ENCODE results near the gene MAGI1.
"Not testable (repeated sequence)": the region's sequence is repeated elsewhere in the genome, so short reads cannot be mapped to it uniquely, and the experiment has no call there.

Gene MAGI1

GRCh38 chr3:65514317-65514716 is 524.4 kb downstream of the MAGI1 start:
- H3K4me1 ChIP-seq (ENCODE audit: control insufficient read depth, low read depth, low read length); H3K9ac ChIP-seq (ENCODE audit: low read length); H3K9me3 ChIP-seq (ENCODE audit: control insufficient read depth, low read depth, low read length); H3K4me3 ChIP-seq (ENCODE audit: low read length); H3K36me3 ChIP-seq (ENCODE audit: control insufficient read depth, low read depth, low read length); H3K27me3 ChIP-seq (ENCODE audit: control insufficient read depth, insufficient read depth, low read length); H3K27ac ChIP-seq (ENCODE audit: low read length): not testable (repeated sequence)

- Histone ChIP-seq H3K9ac (ENCODE audit: low read length) (peak overlapping the region; percentile 68), H3K4me3 (ENCODE audit: low read length) (peak overlapping the region; percentile 65), H3K27ac (ENCODE audit: low read length) (peak overlapping the region; percentile 49), H3K4me1 (ENCODE audit: control insufficient read depth, low read depth, low read length) (peaks cover 11% of the 10 kb centered on the region)
- not testable (repeated sequence) for H3K27me3 ChIP-seq (ENCODE audit: control insufficient read depth, insufficient read depth, low read length); H3K9me3 ChIP-seq (ENCODE audit: control insufficient read depth, low read depth, low read length); H3K36me3 ChIP-seq (ENCODE audit: control insufficient read depth, low read depth, low read length)
These were observed 529.3 kb downstream of the MAGI1 start for GRCh38 chr3:65509423-65509794.

DNA sequence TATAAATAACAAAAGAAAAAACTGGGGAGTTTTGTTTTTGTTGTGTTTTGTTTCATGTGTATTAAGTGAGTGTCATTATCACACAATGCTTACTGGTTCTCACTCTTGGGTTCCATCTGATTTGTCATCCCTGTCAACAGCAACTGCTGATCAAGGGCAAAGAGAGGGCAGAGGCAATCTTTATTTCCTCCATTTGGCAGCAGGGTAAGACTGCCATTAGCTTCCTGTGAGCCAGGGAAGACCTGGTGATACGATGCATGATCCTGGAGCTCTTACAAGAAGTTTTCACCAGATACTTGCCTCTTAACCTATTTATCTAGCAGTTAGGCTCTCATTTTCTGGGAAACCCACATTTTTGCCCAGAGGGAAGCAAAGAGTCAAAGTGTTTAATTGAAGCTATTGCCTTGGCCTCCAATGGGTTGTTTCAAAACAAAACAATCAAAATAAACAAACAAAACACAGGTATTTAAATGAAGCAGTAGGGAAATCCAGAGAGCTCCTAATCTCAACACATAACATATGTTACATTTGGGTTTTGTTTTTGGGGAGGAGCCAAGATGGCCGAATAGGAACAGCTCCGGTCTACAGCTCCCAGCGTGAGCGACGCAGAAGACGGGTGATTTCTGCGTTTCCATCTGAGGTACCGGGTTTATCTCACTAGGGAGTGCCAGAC is 529.8 kb downstream of the MAGI1 start:
- no peaks in the 10 kb centered on the region for H3K36me3 ChIP-seq (ENCODE audit: control insufficient read depth, low read depth, low read length)
- H3K9me3 ChIP-seq (ENCODE audit: control insufficient read depth, low read depth, low read length) = no peaks in the 10 kb centered on the region
- peak overlapping the region; percentile 65 for H3K4me3 ChIP-seq (ENCODE audit: low read length)
- H3K27ac ChIP-seq (ENCODE audit: low read length) = peak overlapping the region; percentile 49
- peaks cover 11% of the 10 kb centered on the region for H3K4me1 ChIP-seq (ENCODE audit: control insufficient read depth, low read depth, low read length)
- no peaks in the 10 kb centered on the region for H3K27me3 ChIP-seq (ENCODE audit: control insufficient read depth, insufficient read depth, low read length)
- peak overlapping the region; percentile 68 for H3K9ac ChIP-seq (ENCODE audit: low read length)

- Histone ChIP-seq H3K27me3 (ENCODE audit: control insufficient read depth, insufficient read depth, low read length) (no peaks in the 10 kb centered on the region), H3K4me3 (ENCODE audit: low read length) (no peak overlapping the region), H3K9ac (ENCODE audit: low read length) (no peak overlapping the region), H3K36me3 (ENCODE audit: control insufficient read depth, low read depth, low read length) (no peaks in the 10 kb centered on the region), H3K27ac (ENCODE audit: low read length) (no peak overlapping the region), H3K4me1 (ENCODE audit: control insufficient read depth, low read depth, low read length) (peaks cover 11% of the 10 kb centered on the region), H3K9me3 (ENCODE audit: control insufficient read depth, low read depth, low read length) (no peaks in the 10 kb centered on the region)
These were observed 531.3 kb downstream of the MAGI1 start for GRCh38 chr3:65507437-65507836.

- H3K9ac ChIP-seq (ENCODE audit: low read length) = no peak overlapping the region
- H3K27me3 ChIP-seq (ENCODE audit: control insufficient read depth, insufficient read depth, low read length) = no peaks in the 10 kb centered on the region
- H3K9me3 ChIP-seq (ENCODE audit: control insufficient read depth, low read depth, low read length) = no peaks in the 10 kb centered on the region
These were observed 534.9 kb downstream of the MAGI1 start for GRCh38 chr3:65503776-65504175.

GRCh38 chr3:65502526-65502925 is 536.2 kb downstream of the MAGI1 start:
- Histone ChIP-seq H3K27ac (ENCODE audit: low read length) (no peak overlapping the region), H3K4me3 (ENCODE audit: low read length) (no peak overlapping the region), H3K27me3 (ENCODE audit: control insufficient read depth, insufficient read depth, low read length) (no peaks in the 10 kb centered on the region), H3K36me3 (ENCODE audit: control insufficient read depth, low read depth, low read length) (no peaks in the 10 kb centered on the region), H3K4me1 (ENCODE audit: control insufficient read depth, low read depth, low read length) (peaks cover 10% of the 10 kb centered on the region), H3K9ac (ENCODE audit: low read length) (no peak overlapping the region), H3K9me3 (ENCODE audit: control insufficient read depth, low read depth, low read length) (no peaks in the 10 kb centered on the region)

More at GRCh38 chr3:65503776-65504175, 534.9 kb downstream of the MAGI1 start:
- no peaks in the 10 kb centered on the region for H3K36me3 ChIP-seq (ENCODE audit: control insufficient read depth, low read depth, low read length)
- H3K27ac ChIP-seq (ENCODE audit: low read length) = no peak overlapping the region
- H3K4me1 ChIP-seq (ENCODE audit: control insufficient read depth, low read depth, low read length) = peaks cover 8% of the 10 kb centered on the region
- H3K4me3 ChIP-seq (ENCODE audit: low read length) = no peak overlapping the region

DNA sequence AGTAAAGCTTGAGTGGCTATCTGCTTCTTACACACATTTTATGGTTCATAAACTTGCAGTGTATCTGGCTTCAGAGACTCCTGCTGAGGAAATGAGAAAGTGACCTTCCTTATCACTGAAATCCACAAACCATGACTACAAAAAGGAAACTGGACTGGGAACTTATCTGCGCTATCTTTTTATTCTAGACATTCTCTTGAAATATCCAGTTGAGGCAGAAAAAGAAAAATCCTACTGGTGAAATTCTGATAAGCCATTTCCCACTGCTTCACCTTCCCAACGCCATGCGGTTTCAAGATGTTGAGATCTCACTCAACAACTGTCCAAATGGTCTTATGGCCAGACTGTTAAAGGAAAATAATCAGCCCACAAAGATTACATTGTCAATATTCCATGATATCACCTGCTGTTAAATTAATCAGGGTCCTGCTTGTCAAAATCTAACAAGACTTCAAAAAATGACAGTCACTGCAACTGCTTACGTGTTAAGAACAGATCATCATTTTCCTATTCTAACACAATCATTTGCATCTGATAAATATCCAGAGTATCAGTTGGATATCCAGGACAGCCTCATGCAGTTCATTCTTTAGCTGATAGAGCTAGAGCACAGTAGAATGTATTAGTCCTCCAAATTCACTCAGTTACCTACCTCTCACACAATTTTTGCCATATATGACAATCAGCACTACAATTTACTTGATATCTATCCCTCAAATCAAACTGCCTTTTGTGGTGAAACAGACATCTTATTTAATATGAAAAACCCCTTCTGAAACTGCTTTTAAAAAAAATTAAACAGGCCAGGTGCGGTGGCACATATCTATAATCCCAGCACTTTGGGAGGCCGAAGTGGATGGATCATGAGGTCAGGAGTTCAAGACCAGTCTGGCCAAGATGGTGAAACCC is 538.1 kb downstream of the MAGI1 start:
- no peak overlapping the region for H3K9ac ChIP-seq (ENCODE audit: low read length)
- H3K36me3 ChIP-seq (ENCODE audit: control insufficient read depth, low read depth, low read length) = no peaks in the 10 kb centered on the region
- H3K27ac ChIP-seq (ENCODE audit: low read length) = no peak overlapping the region
- peaks cover 14% of the 10 kb centered on the region for H3K4me1 ChIP-seq (ENCODE audit: control insufficient read depth, low read depth, low read length)
- no peak overlapping the region for H3K4me3 ChIP-seq (ENCODE audit: low read length)
- H3K9me3 ChIP-seq (ENCODE audit: control insufficient read depth, low read depth, low read length) = no peaks in the 10 kb centered on the region
- no peaks in the 10 kb centered on the region for H3K27me3 ChIP-seq (ENCODE audit: control insufficient read depth, insufficient read depth, low read length)

GRCh38 chr3:65497846-65498245 is 540.9 kb downstream of the MAGI1 start:
- H3K4me1 ChIP-seq (ENCODE audit: control insufficient read depth, low read depth, low read length) = peaks cover 10% of the 10 kb centered on the region
- H3K36me3 ChIP-seq (ENCODE audit: control insufficient read depth, low read depth, low read length) = peaks cover 4% of the 10 kb centered on the region
- no peaks in the 10 kb centered on the region for H3K27me3 ChIP-seq (ENCODE audit: control insufficient read depth, insufficient read depth, low read length)
- no peaks in the 10 kb centered on the region for H3K9me3 ChIP-seq (ENCODE audit: control insufficient read depth, low read depth, low read length)
- no peak overlapping the region for H3K9ac ChIP-seq (ENCODE audit: low read length)
- no peak overlapping the region for H3K4me3 ChIP-seq (ENCODE audit: low read length)
- H3K27ac ChIP-seq (ENCODE audit: low read length) = no peak overlapping the region

DNA sequence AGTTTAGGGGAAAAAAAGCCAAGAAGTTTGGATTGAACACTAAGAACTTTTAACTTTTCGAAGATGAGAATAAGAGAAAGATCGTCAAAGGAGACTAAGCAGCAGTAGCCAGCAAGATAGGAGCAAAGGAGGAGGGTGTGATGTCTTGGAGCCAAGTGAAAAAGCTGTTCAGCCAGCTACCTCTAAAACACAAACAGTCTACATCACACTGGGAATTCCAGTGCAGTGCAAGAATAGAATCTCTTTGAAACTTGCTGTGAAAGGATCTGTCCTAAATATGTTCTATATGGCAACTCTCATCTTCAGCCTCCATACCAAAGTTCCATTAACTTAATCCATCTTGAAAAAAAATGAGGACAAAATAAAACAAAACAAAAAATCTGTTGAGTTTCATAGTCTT is 541.5 kb downstream of the MAGI1 start:
- Histone ChIP-seq H3K27me3 (ENCODE audit: control insufficient read depth, insufficient read depth, low read length) (no peaks in the 10 kb centered on the region), H3K27ac (ENCODE audit: low read length) (no peak overlapping the region), H3K36me3 (ENCODE audit: control insufficient read depth, low read depth, low read length) (peaks cover 4% of the 10 kb centered on the region), H3K9ac (ENCODE audit: low read length) (no peak overlapping the region), H3K9me3 (ENCODE audit: control insufficient read depth, low read depth, low read length) (no peaks in the 10 kb centered on the region), H3K4me3 (ENCODE audit: low read length) (no peak overlapping the region), H3K4me1 (ENCODE audit: control insufficient read depth, low read depth, low read length) (peaks cover 10% of the 10 kb centered on the region)

- Histone ChIP-seq H3K27ac (ENCODE audit: low read length) (no peak overlapping the region), H3K27me3 (ENCODE audit: control insufficient read depth, insufficient read depth, low read length) (no peaks in the 10 kb centered on the region), H3K4me3 (ENCODE audit: low read length) (no peak overlapping the region), H3K9ac (ENCODE audit: low read length) (no peak overlapping the region), H3K9me3 (ENCODE audit: control insufficient read depth, low read depth, low read length) (no peaks in the 10 kb centered on the region), H3K36me3 (ENCODE audit: control insufficient read depth, low read depth, low read length) (peaks cover 6% of the 10 kb centered on the region), H3K4me1 (ENCODE audit: control insufficient read depth, low read depth, low read length) (peaks cover 10% of the 10 kb centered on the region)
These were observed 544.8 kb downstream of the MAGI1 start for GRCh38 chr3:65493938-65494337.

GRCh38 chr3:65493371-65493882 is 545.3 kb downstream of the MAGI1 start:
- H3K9me3 ChIP-seq (ENCODE audit: control insufficient read depth, low read depth, low read length) = no peaks in the 10 kb centered on the region
- H3K4me3 ChIP-seq (ENCODE audit: low read length) = no peak overlapping the region
- H3K36me3 ChIP-seq (ENCODE audit: control insufficient read depth, low read depth, low read length) = peaks cover 6% of the 10 kb centered on the region
- no peak overlapping the region for H3K27ac ChIP-seq (ENCODE audit: low read length)
- H3K9ac ChIP-seq (ENCODE audit: low read length) = no peak overlapping the region
- H3K4me1 ChIP-seq (ENCODE audit: control insufficient read depth, low read depth, low read length) = peaks cover 10% of the 10 kb centered on the region
- H3K27me3 ChIP-seq (ENCODE audit: control insufficient read depth, insufficient read depth, low read length) = no peaks in the 10 kb centered on the region
